Measurements from ENCODE around the gene BCL3. TPM values are rescaled to one million over a fixed set of nuclear protein-coding genes. Genes with fewer than 3 reads are reported as not detected.

The BCL3 gene
- total and polyA plus RNA-seq, 2 of the 13 experiments (the other 11 are each of a cell fraction or from before 2014, with no cell fraction given) = 2.3 to 4.0 TPM

- TF ChIP-seq ZBTB33 (CRISPR knock-in tag; IDR thresholded peaks at IDR 0.05) (peak; percentile 79), HNF4G (IDR thresholded peaks at IDR 0.05; ENCODE audit: borderline replicate concordance, low read depth, low read length) (peak; percentile 56; the same call in 1 of the 2 replicates), HNF4G (CRISPR knock-in tag; IDR thresholded peaks at IDR 0.05; ENCODE audit: borderline replicate concordance, low read depth) (no peak), ZSCAN5A (CRISPR knock-in tag; IDR thresholded peaks at IDR 0.05; ENCODE audit: borderline replicate concordance) (no peak), IKZF5 (CRISPR knock-in tag; IDR thresholded peaks at IDR 0.05) (0 out of 2 replicates have a peak, but pooled peaks have one; percentile 6), MAX (IDR thresholded peaks at IDR 0.05) (peak; percentile 48), ATF5 (CRISPR knock-in tag; IDR thresholded peaks at IDR 0.05; ENCODE audit: low read depth) (no peak), CCAR2 (optimal IDR thresholded peaks at IDR 0.05; ENCODE audit: low read depth, low read length) (no peak), HNF4A (CRISPR knock-in tag; IDR thresholded peaks at IDR 0.05) (peak; percentile 57), MAFG (CRISPR knock-in tag; IDR thresholded peaks at IDR 0.05) (no peak), STAT5B (CRISPR knock-in tag; IDR thresholded peaks at IDR 0.05) (no peak), TAF1 (CRISPR knock-in tag; IDR thresholded peaks at IDR 0.05) (0 out of 2 replicates have a peak, but pooled peaks have one; percentile 8)
These were observed 51.3 kb downstream of the BCL3 start (continued) for GRCh38 chr19:44799627-44800346.
